GM12875 (cell line): ENCODE measurements around the gene GAB1.
A peak's percentile ranks its signal among the peaks of the same experiment; 100 is the strongest.

Source experiments
- H3K4me3 ChIP-seq: one replicate; pipeline ENCODE4 v1.5.1; 2011; ENCODE audit warnings: low read depth, low read length, control low read depth
- CTCF ChIP-seq: IDR thresholded peaks from 2 replicates; pipeline ENCODE4 v1.5.1; 2011; ENCODE audit warnings: low read depth, mild to moderate bottlenecking, control low read depth, inconsistent platforms, low read length, moderate library complexity, borderline replicate concordance; ENCODE audit not compliant: insufficient read depth

Gene GAB1

GRCh38 chr4:143367863-143368262, 31.2 kb downstream of the GAB1 start:
- TF ChIP-seq CTCF = no peak
- H3K4me3 ChIP-seq = no peak overlapping the region

GRCh38 chr4:143369552-143369951, 32.9 kb downstream of the GAB1 start:
- TF ChIP-seq CTCF = no peak

GRCh38 chr4:143372093-143372915, 35.6 kb downstream of the GAB1 start:
- H3K4me3 ChIP-seq = no peak overlapping the region
- no peak for TF ChIP-seq CTCF

More at GRCh38 chr4:143369552-143369951, 32.9 kb downstream of the GAB1 start:
- no peak overlapping the region for H3K4me3 ChIP-seq

GRCh38 chr4:143374255-143374654, 37.6 kb downstream of the GAB1 start:
- H3K4me3 ChIP-seq = no peak overlapping the region
- no peak for TF ChIP-seq CTCF

GRCh38 chr4:143374771-143375170, 38.1 kb downstream of the GAB1 start:
- no peak overlapping the region for H3K4me3 ChIP-seq
- no peak for TF ChIP-seq CTCF

GRCh38 chr4:143375326-143376073, 38.8 kb downstream of the GAB1 start:
- H3K4me3 ChIP-seq = no peak overlapping the region

More at GRCh38 chr4:143375326-143376073, 38.8 kb downstream of the GAB1 start:
- TF ChIP-seq CTCF = peak; percentile 79
